SKM-1 (cell line): ENCODE results near the gene NEMF.
A peak's percentile ranks its signal among the peaks of the same experiment; 100 is the strongest.
"Not testable (repeated sequence)": the region's sequence is repeated elsewhere in the genome, so short reads cannot be mapped to it uniquely, and the experiment has no call there.

ENCODE experiments used
- DNase-seq: peaks from one replicate; lab custom pipeline; 2025; ENCODE audit not compliant: unreplicated experiment; lab: John Stamatoyannopoulos, UW

NEMF gene

DNA sequence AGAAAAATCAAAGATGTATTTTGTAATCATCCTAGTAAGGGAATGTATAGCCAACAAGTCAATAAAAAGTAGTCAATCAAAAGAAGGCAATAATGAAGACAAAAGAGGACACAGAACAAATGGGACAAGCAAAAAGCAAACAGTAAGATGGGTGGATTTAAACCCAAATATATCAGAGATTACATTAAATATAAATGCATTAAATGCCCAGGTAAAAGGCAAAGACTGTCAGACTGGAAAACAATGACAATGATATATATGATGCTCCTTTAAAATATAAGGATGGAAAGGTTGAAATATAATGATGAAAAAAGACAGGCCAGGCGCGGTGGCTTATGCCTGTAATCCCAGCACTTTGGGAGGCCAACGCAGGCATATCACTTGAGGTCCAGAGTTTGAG lies 35.7 kb downstream of the NEMF start:
- no peak for DNase-seq

DNA sequence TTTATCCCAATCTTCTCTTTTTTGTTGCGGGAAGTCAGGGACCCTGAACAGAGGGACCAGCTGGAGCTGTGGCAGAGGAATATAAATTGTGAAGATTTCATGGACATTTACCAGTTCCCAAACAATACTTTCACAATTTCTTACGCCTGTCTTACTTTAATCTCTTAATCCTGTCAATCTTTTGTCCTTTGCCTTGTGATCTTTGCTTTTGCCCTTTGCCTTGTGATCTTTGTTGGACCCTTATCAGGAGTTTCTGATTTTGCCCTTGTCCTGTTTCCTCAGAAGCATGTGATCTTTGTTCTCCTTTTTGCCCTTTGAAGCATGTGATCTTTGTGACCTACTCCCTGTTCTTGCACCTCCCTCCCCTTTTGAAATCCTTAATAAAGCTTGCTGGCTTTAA lies 36.5 kb downstream of the NEMF start:
- DNase-seq, result not testable (repeated sequence)

DNA sequence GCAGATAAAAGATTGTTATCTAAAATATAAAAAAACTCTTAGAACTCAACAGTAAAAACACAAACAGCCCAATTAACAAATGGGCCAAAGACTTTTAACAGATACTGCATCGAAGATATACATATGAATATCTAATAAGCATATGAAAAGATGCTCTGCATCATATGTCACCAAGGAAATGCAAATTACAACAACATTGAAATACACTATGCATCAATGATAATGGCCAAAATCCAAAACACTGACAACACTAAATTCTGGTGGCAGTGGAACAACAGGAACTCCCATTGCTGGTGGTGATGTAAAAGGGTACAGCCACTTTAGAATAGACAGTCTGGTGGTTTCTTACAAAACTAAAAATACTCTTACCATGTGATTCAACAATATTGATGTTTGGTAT lies 43.8 kb downstream of the NEMF start:
- DNase-seq, result no peak

DNA sequence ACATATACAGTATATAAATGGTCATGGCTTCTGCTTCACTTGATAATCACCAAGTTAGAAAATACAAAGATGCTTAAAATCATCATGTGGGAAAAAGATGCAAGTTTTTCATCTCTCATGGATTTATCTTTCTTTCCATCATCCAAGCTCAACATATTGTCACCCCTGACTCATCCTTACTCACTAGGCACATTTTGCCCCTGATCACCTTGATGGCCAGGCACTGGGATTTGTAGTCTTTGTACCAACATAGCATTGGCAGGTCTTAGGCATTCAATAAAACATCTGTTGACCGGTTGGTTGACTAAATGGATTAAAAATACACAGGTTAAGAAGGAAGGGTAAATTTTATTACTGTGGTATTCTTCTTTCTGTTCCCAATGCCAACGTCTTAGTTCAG lies 56.6 kb downstream of the NEMF start:
- DNase-seq, result no peak

DNA sequence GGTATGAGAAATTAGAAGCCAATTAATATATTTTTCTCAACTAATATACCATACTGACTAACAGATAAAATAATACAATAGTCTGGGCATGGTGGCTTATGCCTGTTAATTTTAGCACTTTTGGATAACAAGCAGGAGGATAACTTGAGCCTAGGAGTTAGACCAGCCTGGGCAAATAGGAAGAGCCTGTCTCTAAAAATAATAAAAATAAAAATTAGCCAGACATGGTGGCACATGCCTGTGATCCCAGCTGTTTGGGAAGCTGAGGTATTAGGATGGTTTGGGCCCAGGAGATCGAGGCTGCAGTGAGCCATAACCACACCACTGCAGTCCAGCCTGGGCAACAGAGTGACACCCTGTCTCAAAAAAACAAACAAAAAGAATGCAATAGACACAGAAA lies 60.0 kb downstream of the NEMF start:
- DNase-seq, result no peak

DNA sequence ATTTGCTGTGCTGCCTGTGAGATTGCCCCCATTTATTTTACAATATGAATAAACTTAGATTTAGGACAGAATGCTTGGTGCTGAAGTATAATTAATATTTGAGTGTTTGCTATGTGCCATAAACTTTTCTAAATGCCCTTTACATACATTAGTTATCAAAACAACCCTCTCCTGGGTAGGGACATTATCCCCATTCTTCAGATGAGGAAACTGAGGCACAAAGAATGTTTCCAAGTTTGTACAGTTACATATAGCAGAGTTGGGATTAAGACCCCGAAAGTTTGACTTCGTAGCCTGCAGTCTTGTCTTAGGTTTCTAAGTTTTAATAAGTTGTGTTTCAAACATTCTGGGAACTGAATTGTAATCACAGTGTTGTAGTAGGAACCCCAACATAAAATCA lies 66.3 kb downstream of the NEMF start:
- DNase-seq, result no peak

DNA sequence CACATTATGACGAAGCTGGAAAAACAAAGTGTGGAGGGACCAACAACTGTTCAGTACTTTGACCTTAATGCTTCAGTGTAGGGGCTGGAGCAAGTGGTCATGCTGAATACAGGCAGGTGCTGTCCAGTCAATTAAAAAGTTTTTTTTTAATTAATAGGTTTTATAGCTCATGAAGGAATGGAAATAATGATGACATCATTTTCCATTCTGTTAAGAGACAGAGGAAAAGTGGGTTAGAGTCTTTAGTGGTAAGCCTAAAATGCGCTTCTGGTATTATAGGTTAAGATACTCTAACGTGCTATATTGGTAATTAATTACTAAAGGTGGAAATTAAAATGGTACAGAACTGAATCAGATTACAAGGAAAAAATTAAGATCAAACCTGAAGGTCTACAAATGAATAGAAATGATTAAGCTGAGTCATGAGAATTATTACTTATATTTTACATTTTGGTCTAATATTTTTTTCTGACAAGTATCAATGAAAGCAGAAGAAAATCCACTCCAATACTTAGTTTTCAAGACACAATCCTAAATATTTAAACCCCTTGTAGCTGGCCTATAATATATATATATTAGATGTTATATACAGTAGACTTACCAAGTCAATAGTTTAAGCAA lies 69.1 kb downstream of the NEMF start:
- DNase-seq, result no peak

DNA sequence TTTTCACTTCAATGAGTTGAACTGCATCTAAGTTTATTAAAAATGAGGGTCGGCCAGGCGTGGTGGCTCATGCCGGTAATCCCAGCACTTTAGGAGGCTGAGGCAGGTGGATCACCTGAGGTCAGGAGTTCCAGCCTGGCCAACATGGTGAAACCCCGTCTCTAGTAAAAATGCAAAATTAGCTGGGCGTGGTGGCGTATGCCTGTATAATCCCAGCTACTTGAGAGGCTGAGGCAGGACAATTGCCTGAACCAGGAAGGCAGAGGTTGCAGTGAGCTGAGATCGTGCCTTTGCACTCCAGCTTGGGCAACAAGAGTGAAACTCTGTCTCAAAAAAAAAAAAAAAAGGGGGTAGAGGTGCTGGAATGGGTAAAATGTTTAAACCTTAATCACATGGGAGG lies 71.5 kb downstream of the NEMF start:
- not testable (repeated sequence) for DNase-seq

DNA sequence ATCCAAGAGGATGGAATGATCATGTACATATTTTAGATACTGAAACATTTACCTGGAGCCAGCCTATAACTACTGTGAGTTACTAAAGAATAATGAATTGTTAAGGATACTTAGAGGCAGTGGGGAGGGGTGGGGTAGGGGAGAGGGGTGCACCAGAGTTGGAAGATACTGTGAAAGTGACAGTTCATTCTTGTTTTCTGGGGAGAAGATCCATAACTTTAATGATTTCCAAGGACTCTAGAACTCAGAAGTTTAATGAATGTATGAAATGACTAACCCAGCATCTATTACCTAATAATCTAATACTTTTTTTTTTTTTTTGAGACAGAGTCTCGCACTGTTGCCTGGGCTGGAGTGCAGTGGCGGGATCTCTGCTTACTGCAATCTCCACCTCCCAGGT lies 74.2 kb downstream of the NEMF start:
- DNase-seq, result no peak

DNA sequence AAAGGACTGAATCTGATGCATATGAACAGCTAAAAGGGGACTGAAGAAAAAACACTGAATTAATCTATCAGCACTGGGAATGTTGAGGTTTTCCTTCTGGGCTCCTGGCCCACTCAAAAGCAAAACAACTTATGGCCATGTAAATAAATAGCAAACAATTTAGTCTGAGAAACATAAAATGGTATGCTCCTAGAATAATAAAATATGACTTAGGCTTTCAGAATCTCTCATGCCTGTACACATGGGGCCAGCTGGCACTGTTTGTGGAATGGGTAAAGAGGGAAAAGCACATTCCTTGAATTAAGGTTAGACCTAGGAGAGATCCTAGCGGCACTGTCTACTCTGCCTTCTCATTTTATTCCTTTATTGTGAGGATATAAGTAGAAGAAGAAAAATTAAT lies 78.5 kb downstream of the NEMF start:
- no peak for DNase-seq

DNA sequence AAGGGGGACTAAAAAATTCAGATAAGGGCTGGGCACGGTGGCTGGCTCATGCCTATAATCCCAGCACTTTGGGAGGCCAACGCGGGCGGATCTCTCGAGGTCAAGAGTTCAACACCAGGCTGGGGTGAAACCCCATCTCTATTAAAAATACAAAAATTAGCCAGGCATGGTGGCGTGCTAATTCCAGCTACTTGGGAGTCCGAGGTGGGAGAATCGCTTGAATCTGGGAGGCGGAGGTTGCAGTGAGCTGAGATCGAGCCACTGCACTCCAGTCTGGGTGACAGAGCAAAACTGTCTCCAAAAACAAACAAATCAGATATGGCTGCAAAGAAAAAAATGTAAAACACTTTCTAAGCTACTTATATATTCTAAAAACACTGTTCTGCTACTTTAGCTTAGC lies 80.9 kb downstream of the NEMF start:
- DNase-seq, result not testable (repeated sequence)

DNA sequence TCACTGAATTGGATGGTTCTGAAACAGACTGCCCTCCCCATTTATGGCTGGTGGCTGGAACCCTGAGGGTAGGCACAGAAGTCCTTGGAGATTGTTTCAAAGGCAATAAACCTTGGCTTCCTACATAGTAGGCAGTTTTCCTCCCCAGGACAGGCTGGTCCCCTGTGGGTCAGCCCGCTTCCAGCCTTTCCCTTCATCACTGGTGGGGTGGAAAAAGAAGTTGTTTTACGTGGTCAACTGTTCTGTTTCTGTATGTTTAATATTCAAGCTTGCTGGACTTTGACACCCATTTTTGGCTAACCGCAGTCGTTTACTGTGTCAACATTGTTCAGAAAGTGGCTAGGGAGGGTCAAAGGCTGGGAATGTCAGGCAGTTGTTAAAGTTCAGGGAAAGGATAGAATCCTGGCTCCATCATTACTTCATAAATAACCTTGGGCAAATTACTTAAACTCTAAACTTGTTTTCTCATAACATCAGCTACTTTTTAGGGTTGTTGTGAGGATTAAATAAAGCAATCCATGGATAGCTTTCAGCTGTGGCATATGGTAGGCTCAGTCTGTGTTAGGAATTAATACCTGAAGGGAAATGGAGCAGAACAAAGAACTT lies 82.3 kb downstream of the NEMF start:
- no peak for DNase-seq

DNA sequence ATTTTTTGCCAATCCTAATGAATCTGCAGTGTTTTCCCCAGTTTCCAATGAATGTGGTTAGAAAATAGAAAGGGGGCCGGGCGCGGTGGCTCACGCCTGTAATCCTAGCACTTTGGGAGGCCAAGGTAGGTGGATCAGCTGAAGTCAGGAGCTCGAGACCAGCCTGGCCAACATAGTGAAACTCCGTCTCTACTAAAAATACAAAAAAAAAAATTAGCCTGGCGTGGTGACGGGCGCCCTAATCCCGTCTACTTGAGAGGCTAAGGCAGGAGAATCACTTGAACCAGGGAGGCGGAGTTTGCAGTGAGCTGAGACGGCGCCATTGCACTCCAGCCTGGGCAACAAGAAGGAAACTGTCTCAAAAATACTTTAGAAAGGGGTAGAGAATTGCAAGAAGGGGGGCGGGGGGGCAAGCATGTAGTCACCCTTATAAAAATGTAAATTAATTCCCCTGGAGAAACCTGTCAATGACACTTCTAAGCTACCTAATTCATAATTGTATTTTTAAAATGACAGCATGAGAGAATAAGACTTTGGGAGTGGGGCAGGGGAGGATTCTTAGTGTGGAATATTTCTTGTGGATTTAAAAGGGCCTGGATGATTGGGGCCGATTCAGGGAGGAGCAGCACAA lies 82.9 kb downstream of the NEMF start:
- DNase-seq, result no peak

DNA sequence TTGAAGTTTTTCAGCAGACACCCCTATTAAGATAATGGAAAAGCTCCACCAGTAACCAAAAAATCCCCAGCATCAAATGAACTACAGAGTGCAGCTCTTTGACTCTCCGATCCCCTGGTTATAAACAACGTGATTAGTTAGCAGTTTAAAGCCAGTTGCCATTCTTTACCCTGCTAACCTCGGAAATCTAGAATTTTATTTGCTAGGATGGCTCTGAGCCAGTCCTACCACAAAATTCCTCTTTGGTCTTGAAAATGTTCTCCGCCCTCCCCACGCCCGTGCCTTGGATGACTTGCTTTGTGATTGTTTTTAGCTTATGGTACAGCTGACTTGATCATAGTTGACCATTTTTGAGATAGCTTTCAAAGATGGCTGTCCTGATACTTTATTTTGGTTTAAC lies 83.4 kb downstream of the NEMF start:
- no peak for DNase-seq

DNA sequence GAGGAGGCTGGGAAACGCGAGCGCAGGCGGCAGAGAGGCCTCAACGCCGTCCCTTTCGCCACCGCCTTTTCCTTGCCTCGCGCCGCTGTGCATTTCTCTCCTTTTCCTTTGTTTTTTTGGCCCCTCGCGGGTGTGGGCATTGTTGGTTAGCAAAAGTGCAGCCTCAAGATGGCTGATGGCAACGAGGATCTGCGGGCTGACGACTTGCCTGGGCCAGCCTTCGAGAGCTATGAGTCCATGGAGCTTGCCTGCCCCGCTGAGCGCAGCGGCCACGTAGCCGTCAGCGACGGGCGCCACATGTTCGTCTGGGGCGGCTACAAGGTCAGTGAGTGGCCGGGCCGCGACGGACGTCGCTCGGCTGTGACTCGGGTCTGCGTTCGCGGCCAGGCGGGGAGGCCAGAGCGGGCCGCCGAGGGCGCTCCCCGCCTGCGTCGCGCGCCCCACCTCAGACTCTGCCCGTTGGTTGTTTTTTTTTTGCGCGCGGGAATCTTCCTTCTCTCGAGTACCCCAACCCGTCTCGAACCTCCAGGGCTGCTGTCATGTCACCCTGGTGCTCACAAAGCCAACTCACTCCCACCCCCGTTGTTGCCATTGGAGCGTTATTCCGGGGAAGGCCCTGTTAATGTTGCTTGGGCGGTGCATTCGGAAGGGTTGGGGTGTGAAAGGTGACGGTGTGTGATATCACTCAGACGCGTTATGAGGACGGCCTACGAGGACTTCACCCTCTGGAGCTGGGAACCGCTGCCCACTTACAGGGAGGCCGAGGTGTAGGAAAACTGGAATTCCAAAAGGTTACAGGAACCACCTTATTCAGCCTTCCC lies 84.1 kb downstream of the NEMF start:
- DNase-seq, result no peak

DNA sequence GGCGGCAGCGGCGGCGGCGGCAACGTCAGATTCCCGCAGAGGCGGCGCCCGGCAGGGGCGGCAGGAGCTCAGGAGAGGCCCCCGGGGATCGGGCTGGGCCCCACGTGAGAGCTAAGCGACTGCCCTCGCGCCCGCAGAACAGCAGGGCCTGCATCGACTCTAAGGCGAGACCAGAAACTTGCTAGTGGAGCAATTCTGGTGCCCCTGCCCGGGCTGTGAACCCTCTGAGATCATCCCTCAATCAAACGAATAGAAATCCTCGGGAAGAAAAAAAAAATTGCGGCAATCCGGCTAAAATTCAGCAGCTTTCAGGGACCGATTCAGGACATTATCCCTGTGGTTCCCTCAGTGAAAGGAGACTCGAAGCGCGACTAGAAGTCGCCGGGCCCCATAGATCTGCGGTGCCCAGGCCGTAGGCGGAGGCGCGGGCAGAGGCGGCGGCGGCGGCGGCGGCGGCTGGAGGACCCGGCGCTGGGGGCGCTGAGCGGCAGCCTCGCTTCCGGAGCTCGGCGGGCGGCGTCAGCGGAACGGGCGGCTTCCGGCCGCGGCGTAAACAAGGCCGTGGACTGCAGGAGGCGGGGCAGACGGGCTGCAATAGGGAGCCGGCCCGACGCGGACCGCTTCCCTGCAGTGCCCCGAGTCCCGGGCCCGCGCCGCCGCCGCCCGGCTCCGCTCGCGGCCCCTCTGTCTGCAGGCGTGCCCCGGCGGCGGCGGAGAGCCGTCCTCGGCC lies 84.9 kb downstream of the NEMF start, which contains the start of gene KLHDC2:
Gene KLHDC2 (plus strand): TSS at position 583 of the 730 bp plus-strand sequence. CDS start 316 bp downstream, outside the sequence.
- peak; percentile 29 for DNase-seq

DNA sequence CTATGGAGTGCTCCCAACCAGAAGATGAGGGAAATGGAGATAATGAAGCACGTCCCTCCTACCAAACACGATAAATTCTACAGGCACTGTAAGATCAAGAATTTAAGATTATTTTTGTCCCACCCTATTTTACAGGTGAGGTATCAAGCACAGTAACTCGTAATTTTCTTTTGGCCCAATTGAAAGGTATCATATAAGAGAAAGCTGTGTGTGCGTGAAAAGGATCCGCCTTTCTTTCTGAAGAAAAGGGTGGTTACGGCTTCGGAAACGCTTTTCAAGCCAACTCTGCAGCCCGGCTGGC lies 85.4 kb downstream of the NEMF start:
- no peak for DNase-seq

DNA sequence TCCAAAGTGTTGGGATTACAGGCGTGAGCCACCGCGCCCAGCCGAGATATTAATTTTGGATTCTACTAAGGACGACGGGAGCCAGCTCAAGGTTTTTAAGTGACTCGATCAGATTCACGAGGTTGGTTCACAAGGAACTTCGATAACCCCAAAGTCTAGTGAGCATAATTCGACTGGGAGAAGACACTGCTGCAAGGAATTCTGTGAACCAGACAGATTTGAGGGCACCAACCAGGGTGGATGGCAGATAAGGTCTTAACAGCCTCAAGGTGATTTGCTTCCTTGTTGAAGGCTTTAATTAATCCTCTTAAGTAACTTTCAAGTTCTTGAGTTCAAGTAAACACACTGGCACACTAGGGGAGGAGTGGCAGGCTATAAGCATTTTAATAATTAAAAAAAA lies 85.7 kb downstream of the NEMF start:
- no peak for DNase-seq

DNA sequence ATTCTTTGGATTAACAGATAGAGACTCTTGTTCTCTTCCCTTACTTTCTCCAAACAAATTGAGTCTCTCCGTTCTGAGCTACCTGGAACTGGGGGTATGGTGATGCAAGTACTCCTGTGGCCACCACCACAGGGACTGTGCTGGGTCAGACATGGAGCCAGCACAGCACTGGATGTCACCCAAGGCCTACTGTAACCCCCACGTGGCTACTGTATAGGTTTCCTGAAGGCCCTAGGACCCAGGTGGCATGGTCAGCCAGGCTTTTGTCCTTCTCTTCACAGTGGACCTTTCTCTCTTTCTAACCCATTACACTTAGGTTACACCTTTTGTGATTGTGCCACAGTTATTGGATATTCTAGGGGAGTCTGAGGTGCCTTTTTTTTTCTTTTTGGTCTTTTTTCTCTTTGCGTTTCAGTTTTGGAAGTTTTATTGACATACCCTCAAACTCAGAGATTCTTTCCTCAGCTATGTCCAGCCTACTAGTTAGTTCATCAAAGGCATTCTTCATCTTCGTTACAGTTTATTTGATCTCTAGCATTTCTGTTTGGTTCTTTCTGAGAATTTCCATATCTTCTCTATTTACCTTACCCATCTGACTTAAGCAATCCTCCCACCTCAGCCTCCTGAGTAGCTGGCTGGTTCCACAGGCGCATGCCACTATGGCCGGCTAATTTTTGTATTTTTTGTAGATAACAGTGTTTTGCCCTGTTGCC lies 90.6 kb downstream of the NEMF start:
- DNase-seq, result no peak

DNA sequence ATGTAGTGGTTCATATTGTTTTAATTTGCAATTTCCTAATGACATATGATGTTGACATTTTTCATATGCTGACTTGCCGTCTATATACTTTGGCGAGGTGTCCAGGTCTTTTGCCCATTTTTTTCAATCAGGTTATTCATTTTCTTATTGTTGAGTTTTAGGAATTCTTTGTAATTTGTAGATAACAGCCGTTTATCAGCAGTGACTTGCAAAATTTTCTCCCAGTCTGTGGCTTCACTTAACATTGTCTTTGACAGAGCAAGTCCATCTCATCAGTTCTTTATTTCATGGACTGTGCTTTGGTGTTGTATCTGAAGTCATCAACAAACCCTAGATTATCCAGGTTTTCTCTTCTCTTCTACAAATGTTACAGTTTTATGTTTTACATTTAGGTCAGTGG lies 97.2 kb downstream of the NEMF start:
- DNase-seq, result no peak
